ENCODE data around the gene PHACTR1. TPM values are rescaled to one million over a fixed set of nuclear protein-coding genes. Genes with fewer than 3 reads are reported as not detected.

PHACTR1 gene
- total and polyA plus RNA-seq, 2 of the 4 experiments (the other 2 are of a cell fraction): not detected

GRCh38 chr6:13140980-13141379 lies 424.4 kb downstream of the PHACTR1 start:
- H2BK120ac ChIP-seq (ENCODE audit: low read depth, low read length): no peak overlapping the region
- no peaks in the 10 kb centered on the region for H3K4me1 ChIP-seq (ENCODE audit: control insufficient read depth, insufficient read depth, low read length)
- no peak overlapping the region for H3K4me2 ChIP-seq (ENCODE audit: low read depth, low read length)
- dilution Hi-C loops (cut with HindIII; ENCODE audit: low sequenced_read_pairs, unreplicated experiment): no loop called here
- H2AK9ac ChIP-seq (replicated peaks; ENCODE audit: low read depth, low read length, poor library complexity): no peak overlapping the region
- H3K36me3 ChIP-seq (ENCODE audit: control insufficient read depth, insufficient read depth, low read length): no peaks in the 10 kb centered on the region
- no peak overlapping the region for H4K8ac ChIP-seq (ENCODE audit: low read depth in 2 of 2, low read length in 2 of 2)
- TF ChIP-seq MAZ (IDR thresholded peaks at IDR 0.05; ENCODE audit: borderline replicate concordance, low read depth, low read length): no peak
- TF ChIP-seq RCOR1 (IDR thresholded peaks at IDR 0.05; ENCODE audit: insufficient replicate concordance, low read length): no peak
- TF ChIP-seq NFE2L2 (IDR thresholded peaks at IDR 0.05; ENCODE audit: low read depth, low read length): no peak
- TF ChIP-seq MAFK (IDR thresholded peaks at IDR 0.05; ENCODE audit: low read depth, low read length): no peak
- TF ChIP-seq USF2 (IDR thresholded peaks at IDR 0.05; ENCODE audit: low read depth, low read length): no peak
- no peak for TF ChIP-seq FOS (IDR thresholded peaks at IDR 0.05; ENCODE audit: low read depth, low read length)
- no peak for TF ChIP-seq BHLHE40 (IDR thresholded peaks at IDR 0.05; ENCODE audit: low read depth, low read length)
- no peak for TF ChIP-seq RFX5 (IDR thresholded peaks at IDR 0.05; ENCODE audit: low read depth, low read length)
- no peak for TF ChIP-seq POLR2A (IDR thresholded peaks at IDR 0.05; ENCODE audit: low read depth, low read length)
- TF ChIP-seq RAD21 (IDR thresholded peaks at IDR 0.05; ENCODE audit: low read length): no peak
- TF ChIP-seq CHD1 (IDR thresholded peaks at IDR 0.05; ENCODE audit: low read depth, low read length): no peak
- no peak for TF ChIP-seq CTCF (conservative IDR thresholded peaks at IDR 0.05; ENCODE audit: low read depth, low read length)
- TF ChIP-seq SMC3 (IDR thresholded peaks at IDR 0.05; ENCODE audit: low read depth, low read length): no peak
- no peak for TF ChIP-seq CEBPB (IDR thresholded peaks at IDR 0.05; ENCODE audit: low read depth, low read length)
- TF ChIP-seq MXI1 (IDR thresholded peaks at IDR 0.05; ENCODE audit: borderline replicate concordance, low read depth, low read length): no peak
- no peak for TF ChIP-seq ELK1 (IDR thresholded peaks at IDR 0.05; ENCODE audit: borderline replicate concordance, low read depth, low read length)
- no peak overlapping the region for H3K56ac ChIP-seq (ENCODE audit: extremely low read depth, insufficient read depth, low read length)
- H3K23ac ChIP-seq (ENCODE audit: low read depth, low read length): no peak overlapping the region
- ATAC-seq (ENCODE audit: low read depth) (no peak), DNase-seq (no peak)
- H3K27ac ChIP-seq (ENCODE audit: insufficient read depth, low read length): no peak overlapping the region
- no peaks in the 10 kb centered on the region for H3K79me1 ChIP-seq (ENCODE audit: low read depth in 1 of 2, low read length in 2 of 2)
- no peak overlapping the region for H3K9ac ChIP-seq (ENCODE audit: low read depth, low read length)
- H2AFZ ChIP-seq (replicated peaks; ENCODE audit: low read length, poor library complexity): no peak overlapping the region
- no peak overlapping the region for H3K4me3 ChIP-seq (ENCODE audit: insufficient read depth, low read depth, low read length)
- H4K91ac ChIP-seq (ENCODE audit: insufficient read depth, low read depth, low read length): no peak overlapping the region
- WGBS, 2 experiments (ENCODE audit: extremely low coverage in 2 of 2, insufficient read length in 1 of 2): no CpG with 5 or more reads among the region's 1 CpG
- no peak overlapping the region for H4K5ac ChIP-seq (ENCODE audit: low read depth, low read length)
- intact Hi-C loops (cut with micrococcal nuclease): no loop called here
- no peak overlapping the region for H2BK5ac ChIP-seq (ENCODE audit: low read depth, low read length, poor library complexity, severe bottlenecking)
- no peaks in the 10 kb centered on the region for H3K9me1 ChIP-seq (ENCODE audit: insufficient read depth, low read length)
- CTCF ChIA-PET: interaction anchor here (1.0 kb wide), 1 partner anchor 23 kb away, joined by 3 read pairs; no protein-coding TSS in a partner anchor
- H2AK5ac ChIP-seq (ENCODE audit: low read depth, low read length): no peak overlapping the region
- POLR2A ChIA-PET (ENCODE audit: unreplicated experiment): no interaction called here
- no peak overlapping the region for H3K4ac ChIP-seq (ENCODE audit: low read depth, low read length)
- no peak overlapping the region for H3K18ac ChIP-seq (ENCODE audit: low read depth, low read length)
- in situ Hi-C loops (cut with MboI; ENCODE audit: low sequenced_read_pairs): no loop called here
- H3K9me3 ChIP-seq (ENCODE audit: control insufficient read depth, insufficient read depth, low read length): no peaks in the 10 kb centered on the region
- no peak overlapping the region for H3K14ac ChIP-seq (replicated peaks; ENCODE audit: low read depth, low read length)
- no peak overlapping the region for H2BK20ac ChIP-seq (ENCODE audit: low read depth, low read length)
- no peaks in the 10 kb centered on the region for H3K27me3 ChIP-seq (ENCODE audit: control insufficient read depth, insufficient read depth, low read length)
- no peak overlapping the region for H2BK15ac ChIP-seq (ENCODE audit: low read depth, low read length)
- no peaks in the 10 kb centered on the region for H4K20me1 ChIP-seq (ENCODE audit: insufficient read depth, low read length)
- no TSS peak for BruUV-seq (replicated peaks)
